A673 (cell line): ENCODE results near the gene TNPO3.
"Not testable (repeated sequence)": the region's sequence is repeated elsewhere in the genome, so short reads cannot be mapped to it uniquely, and the experiment has no call there.

Experiments
- EZH2 ChIP-seq: fragments of 200-600 bp; sonication (generic); IDR thresholded peaks from 2 replicates; pipeline ENCODE4 v1.6.1; 2017; ENCODE audit warnings: borderline replicate concordance, low read depth, mild to moderate bottlenecking, mixed read lengths, antibody characterized with exemption, low read length; ENCODE audit not compliant: poor library complexity, severe bottlenecking
- TF ChIP-seq, protein P1 (sequence below): fragments of 300-800, 200-600 bp; sonication (generic); conservative IDR thresholded peaks from 2 replicates; pipeline ENCODE4 v1.5.1; 2017; ENCODE audit warnings: low read depth, mild to moderate bottlenecking, antibody characterized with exemption, low read length, moderate library complexity, mixed read lengths

DNA sequence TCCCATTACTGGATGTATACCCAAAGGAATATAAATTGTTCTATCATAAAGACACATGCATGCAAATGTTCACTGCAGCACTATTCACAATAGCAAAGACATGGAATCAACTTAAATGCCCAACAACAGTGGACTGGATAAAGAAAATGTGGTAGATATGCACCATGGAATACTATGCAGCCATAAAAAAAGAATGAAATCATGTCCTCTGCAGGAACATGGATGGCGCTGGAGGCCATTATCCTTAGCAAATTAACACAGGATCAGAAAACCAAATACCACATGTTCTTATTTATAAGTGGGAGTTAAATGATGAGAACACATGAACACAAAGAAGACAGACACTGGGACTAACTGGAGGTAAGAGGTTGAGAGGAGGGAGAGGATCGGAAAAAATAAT, 16.4 kb downstream of the TNPO3 start:
- TF ChIP-seq, protein P1, sequence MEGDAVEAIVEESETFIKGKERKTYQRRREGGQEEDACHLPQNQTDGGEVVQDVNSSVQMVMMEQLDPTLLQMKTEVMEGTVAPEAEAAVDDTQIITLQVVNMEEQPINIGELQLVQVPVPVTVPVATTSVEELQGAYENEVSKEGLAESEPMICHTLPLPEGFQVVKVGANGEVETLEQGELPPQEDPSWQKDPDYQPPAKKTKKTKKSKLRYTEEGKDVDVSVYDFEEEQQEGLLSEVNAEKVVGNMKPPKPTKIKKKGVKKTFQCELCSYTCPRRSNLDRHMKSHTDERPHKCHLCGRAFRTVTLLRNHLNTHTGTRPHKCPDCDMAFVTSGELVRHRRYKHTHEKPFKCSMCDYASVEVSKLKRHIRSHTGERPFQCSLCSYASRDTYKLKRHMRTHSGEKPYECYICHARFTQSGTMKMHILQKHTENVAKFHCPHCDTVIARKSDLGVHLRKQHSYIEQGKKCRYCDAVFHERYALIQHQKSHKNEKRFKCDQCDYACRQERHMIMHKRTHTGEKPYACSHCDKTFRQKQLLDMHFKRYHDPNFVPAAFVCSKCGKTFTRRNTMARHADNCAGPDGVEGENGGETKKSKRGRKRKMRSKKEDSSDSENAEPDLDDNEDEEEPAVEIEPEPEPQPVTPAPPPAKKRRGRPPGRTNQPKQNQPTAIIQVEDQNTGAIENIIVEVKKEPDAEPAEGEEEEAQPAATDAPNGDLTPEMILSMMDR: not testable (repeated sequence)
- TF ChIP-seq EZH2: not testable (repeated sequence)
